ENCODE results near the gene TMCC3. TPM values are rescaled to one million over a fixed set of nuclear protein-coding genes. Genes with fewer than 3 reads are reported as not detected.

TMCC3 gene
- total and polyA plus RNA-seq, 9 of the 15 experiments (the other 6 are each of a cell fraction or from before 2014, with no cell fraction given) = not detected

GRCh38 chr12:94676031-94676641 is 25.8 kb upstream of the TMCC3 start (continued):
- peak; percentile 68; the same call in 1 of the 2 replicates for TF ChIP-seq ZBTB40 (IDR thresholded peaks at IDR 0.05)
- no peak for TF ChIP-seq ZBTB40 (CRISPR knock-in tag; IDR thresholded peaks at IDR 0.05)
- TF ChIP-seq ZNF174 (CRISPR knock-in tag; IDR thresholded peaks at IDR 0.05) = no peak
- no peak for TF ChIP-seq PHF8 (IDR thresholded peaks at IDR 0.05; ENCODE audit: borderline replicate concordance, low read length)
- TF ChIP-seq EHMT2 (IDR thresholded peaks at IDR 0.05) = no peak
- 0 out of 2 replicates have a peak, but pooled peaks have one; percentile 20 for TF ChIP-seq OTX1 (CRISPR knock-in tag; IDR thresholded peaks at IDR 0.05)
- TF ChIP-seq CBX5 (IDR thresholded peaks at IDR 0.05; ENCODE audit: borderline replicate concordance, low read depth) = no peak
- no peak for TF ChIP-seq FOS (IDR thresholded peaks at IDR 0.05; ENCODE audit: extremely low read depth, insufficient read length)
- no peak for TF ChIP-seq ZBTB34 (CRISPR knock-in tag; IDR thresholded peaks at IDR 0.05)
- TF ChIP-seq HMG20B (CRISPR knock-in tag; IDR thresholded peaks at IDR 0.05) = no peak
- no peak for TF ChIP-seq GTF2E2 (tag; IDR thresholded peaks at IDR 0.05)
- TF ChIP-seq ZBTB11 (CRISPR knock-in tag; IDR thresholded peaks at IDR 0.05) = peak in 2 of 3 experiments; percentile 71 to 81; a peak in 3 of 6 replicates
- TF ChIP-seq CHCHD3 (CRISPR knock-in tag; IDR thresholded peaks at IDR 0.05) = no peak

Data from K562 (cell line).